Peyer's patch (tissue), 4 donors: Measurements from ENCODE around the gene ZNF668.

Experiments used
- CTCF ChIP-seq, 6 experiments: fragments of 450-650 bp in 4 of 6; fragments of 200-600 bp in 2 of 6; sonication (generic) in 1 of 6; IDR thresholded peaks; one replicate each; pipeline ENCODE4 v1.5.1; 2017 to 2019; ENCODE audit warnings: antibody characterized with exemption in 6 of 6, mild to moderate bottlenecking in 3 of 6, moderate library complexity in 1 of 6
- POLR2A ChIP-seq, 2 donors: fragments of 450-650 bp; IDR thresholded peaks; one replicate each; pipeline ENCODE4 v1.5.1; 2017; ENCODE audit warnings: antibody characterized with exemption in 2 of 2, mild to moderate bottlenecking in 2 of 2, moderate library complexity in 2 of 2

- TF ChIP-seq CTCF (IDR thresholded peaks at IDR 0.05) (no peak), POLR2A (IDR thresholded peaks at IDR 0.05) (no peak)
Observed at GRCh38 chr16:31084584-31085302, 10.7 kb upstream of the ZNF668 start.
